ENCODE data around the gene TMF1.

- no peak for TF ChIP-seq EZH2phosphoT487 (IDR thresholded peaks at IDR 0.05; ENCODE audit: borderline replicate concordance, low read length)
- TF ChIP-seq CTCF (IDR thresholded peaks at IDR 0.05; ENCODE audit: low read depth, low read length, poor library complexity, severe bottlenecking), result no peak
Measured at GRCh38 chr3:69090021-69090420, 37.9 kb upstream of the TMF1 start.
